GM21786 (cell line): ENCODE results near the gene MLLT6.

Source experiments
- ATAC-seq: cut with Tn5 transposase; IDR thresholded peaks from one replicate; pipeline ENCODE4 v1.9.1; 2021; ENCODE audit not compliant: unreplicated experiment

Gene MLLT6

GRCh38 chr17:38706505-38707216, 1.6 kb downstream of the MLLT6 start:
- ATAC-seq: no peak

DNA sequence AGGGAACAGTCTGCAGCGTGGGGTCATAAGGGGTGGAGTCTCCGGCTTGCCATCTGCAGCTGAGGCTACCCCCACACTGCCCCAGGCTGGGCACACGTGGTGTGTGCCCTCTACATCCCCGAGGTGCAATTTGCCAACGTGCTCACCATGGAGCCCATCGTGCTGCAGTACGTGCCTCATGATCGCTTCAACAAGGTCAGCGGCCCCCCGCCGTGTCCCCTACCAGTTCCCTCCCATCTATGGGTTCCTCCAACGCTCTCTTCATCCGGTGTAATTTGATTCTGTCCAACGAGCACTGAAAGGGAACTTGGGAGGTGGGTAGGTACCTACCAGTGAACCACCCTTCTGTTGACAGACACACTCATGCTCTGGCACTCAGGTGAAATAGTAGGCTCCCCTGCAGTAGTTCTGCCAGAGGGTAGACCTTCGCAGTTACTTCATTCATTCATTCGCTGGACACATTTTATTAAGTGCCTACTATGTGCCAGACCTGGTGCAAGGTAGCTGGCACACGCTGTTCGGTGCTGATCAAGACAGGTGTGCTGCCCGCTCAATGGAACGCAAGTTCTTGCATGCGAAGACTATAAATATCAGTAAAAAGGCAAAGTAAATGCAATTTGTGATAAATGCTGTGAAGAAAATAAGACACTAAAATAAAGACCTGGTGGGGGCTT, 2.7 kb downstream of the MLLT6 start:
- ATAC-seq: no peak

DNA sequence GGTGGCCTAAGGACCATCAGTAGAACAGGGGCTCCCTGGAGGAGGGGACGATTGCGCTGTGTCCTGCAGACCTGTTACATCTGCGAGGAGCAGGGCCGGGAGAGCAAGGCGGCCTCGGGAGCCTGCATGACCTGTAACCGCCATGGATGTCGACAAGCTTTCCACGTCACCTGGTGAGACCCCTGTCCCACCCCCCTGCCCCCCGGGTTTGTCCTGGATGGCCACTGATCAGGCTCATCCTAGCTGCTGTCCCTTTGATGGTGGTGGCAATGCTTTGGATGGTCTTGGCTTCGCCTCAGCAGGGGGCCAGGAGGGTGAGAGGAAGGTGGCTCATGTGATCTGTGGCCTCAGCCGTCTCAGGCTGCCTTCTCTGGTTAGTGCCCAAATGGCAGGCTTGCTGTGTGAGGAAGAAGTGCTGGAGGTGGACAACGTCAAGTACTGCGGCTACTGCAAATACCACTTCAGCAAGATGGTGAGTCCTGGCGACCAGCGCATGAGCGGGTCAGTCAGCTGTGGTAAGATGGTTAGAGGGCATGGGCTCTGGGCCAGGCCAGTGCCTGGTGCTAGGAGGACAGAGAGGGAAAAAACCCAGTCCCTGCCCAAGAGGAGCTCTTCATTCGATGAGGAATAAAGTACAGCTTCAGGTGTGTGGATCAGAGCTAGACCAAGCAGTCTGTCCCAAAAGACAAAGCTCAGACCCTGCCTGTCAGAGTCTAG, 4.2 kb downstream of the MLLT6 start:
- no peak for ATAC-seq

DNA sequence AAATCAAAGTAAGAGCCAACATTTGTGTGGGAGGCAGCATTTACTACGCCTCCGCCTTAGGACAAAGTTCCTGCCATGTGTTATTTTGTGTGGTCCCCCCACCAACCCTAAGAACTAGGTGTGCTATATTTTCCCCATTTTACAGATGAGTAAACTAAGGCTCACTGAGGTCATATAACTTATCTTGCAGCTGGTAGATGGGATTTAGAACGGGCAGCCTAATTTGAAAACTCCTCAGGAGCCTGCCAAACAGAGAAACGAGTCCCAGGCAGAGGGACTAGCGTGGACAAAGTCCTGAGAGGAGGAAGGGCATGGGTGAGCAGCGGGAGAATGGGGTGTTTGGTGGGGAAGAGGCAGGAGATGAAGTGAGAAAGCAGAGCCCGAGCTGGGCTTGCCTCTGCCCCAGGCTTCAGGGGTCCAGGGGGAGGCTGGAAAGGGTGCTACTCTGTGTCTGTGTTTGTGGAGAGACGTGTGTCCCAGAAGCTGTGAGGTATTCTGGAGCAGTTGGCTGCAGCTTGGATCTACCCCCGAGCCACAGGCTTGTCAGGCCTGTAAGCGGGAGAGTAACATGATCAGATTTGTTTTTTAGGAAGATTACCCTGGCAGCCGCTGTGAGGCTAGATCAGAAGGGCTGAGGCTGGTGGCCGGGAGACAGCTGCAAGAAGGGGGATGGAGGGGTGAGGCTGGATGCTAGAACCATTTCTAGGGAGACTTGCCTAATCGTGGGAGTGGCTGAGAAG, 5.0 kb downstream of the MLLT6 start:
- no peak for ATAC-seq

- ATAC-seq: no peak
Observed at GRCh38 chr17:38710604-38710962, 5.5 kb downstream of the MLLT6 start.

- no peak for ATAC-seq
Observed at GRCh38 chr17:38710985-38711384, 5.9 kb downstream of the MLLT6 start.

DNA sequence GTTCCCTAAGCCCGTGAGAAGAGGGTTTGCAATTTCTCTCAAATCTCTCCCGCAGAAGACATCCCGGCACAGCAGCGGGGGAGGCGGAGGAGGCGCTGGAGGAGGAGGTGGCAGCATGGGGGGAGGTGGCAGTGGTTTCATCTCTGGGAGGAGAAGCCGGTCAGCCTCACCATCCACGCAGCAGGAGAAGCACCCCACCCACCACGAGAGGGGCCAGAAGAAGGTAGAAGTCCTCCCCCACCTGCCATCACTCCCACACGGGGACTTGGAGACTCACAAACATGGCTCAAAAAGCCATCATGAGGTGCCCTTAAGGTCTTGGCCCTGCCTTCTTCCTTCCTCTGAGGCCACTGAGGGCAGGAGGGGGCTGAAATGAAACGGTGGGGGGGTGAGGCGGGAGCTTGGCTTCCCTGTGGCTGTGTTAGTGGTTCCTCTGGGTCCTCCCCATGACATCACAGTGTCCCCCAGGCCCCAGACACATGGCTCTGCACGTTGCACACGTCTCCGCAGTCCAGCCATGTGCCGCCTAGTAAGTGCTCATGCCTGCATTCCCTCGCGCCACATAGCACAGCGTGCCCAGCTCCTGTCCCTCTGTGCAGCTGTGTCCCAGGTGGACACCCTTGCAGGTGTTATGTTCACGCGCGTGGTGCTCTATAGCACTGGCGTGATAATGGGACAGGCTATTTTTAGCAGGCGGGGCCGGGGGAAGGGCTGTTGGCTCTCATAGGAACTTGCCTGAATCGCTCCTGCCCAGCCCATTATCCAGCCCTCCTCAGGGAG, 6.9 kb downstream of the MLLT6 start:
- ATAC-seq: no peak

- no peak for ATAC-seq
Observed at GRCh38 chr17:38712593-38712992, 7.5 kb downstream of the MLLT6 start.

GRCh38 chr17:38713456-38714075, 8.5 kb downstream of the MLLT6 start:
- ATAC-seq: no peak

- no peak for ATAC-seq
Observed at GRCh38 chr17:38715216-38715943, 10.3 kb downstream of the MLLT6 start.

DNA sequence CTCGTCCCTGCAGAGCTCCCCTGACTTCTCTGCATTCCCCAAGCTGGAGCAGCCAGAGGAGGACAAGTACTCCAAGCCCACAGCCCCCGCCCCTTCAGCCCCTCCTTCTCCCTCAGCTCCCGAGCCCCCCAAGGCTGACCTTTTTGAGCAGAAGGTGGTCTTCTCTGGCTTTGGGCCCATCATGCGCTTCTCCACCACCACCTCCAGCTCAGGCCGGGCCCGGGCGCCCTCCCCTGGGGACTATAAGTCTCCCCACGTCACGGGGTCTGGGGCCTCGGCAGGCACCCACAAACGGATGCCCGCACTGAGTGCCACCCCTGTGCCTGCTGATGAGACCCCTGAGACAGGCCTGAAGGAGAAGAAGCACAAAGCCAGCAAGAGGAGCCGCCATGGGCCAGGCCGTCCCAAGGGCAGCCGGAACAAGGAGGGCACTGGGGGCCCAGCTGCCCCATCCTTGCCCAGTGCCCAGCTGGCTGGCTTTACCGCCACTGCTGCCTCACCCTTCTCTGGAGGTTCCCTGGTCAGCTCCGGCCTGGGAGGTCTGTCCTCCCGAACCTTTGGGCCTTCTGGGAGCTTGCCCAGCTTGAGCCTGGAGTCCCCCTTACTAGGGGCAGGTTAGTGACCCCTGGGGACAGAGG, 11.4 kb downstream of the MLLT6 start:
- ATAC-seq: no peak

GRCh38 chr17:38717139-38717745, 12.2 kb downstream of the MLLT6 start:
- no peak for ATAC-seq

- ATAC-seq: no peak
Observed at GRCh38 chr17:38719289-38719942, 14.3 kb downstream of the MLLT6 start.

DNA sequence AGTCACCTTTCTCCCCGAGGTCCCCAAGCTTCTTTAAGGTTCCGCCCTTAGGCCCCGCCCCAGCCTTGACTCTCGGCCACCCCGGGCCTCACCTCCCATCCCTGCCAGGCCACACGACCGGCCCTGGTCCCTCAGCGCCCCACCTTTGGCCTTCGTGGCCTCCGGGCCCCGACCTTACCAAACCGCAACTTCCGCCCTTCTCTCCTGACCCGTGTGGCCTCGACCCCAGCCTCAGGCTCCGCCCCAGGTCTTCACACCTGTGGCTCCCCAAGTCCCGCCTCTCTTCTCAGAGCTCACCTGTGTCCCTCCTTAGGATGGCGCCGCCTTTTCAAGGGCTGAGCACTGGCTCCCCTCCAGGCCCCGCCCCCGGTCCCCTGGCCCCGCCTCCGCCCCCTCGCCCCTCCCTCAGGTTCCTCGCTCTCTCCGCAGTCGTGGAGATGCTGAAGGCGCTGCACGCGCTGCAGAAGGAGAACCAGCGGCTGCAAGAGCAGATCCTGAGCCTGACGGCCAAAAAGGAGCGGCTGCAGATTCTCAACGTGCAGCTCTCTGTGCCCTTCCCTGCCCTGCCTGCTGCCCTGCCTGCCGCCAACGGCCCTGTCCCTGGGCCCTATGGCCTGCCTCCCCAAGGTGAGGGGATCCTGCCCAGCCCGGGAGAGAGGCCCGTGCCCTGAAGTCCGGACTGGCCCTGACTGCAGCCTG, 15.0 kb downstream of the MLLT6 start:
- ATAC-seq: no peak

DNA sequence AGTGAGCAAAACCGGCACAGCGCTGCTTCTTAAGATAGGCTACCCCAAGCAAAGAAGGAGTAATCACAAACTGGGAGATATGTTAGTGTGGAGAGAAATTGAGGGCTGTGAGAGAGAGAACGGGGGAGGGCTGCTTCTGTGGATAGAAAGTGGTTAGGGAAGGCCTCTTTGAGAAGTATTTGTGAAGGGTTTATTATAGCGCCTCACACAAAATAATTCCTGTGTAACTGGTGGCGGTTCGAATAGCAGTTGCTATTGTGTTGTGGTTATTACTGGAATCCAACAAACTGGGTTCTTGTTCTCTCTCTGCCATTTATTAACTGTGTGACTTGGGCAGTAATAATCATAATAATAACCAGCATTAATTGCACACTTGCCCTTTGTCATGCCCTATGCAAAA, 15.9 kb downstream of the MLLT6 start:
- no peak for ATAC-seq

- ATAC-seq: no peak
Observed at GRCh38 chr17:38721802-38722201, 16.7 kb downstream of the MLLT6 start.

- ATAC-seq: no peak
Observed at GRCh38 chr17:38724337-38724988, 19.4 kb downstream of the MLLT6 start.
